ENCODE measurements around the gene IGF2.

IGF2 gene

GRCh38 chr11:2102132-2102882 lies 36.9 kb downstream of the IGF2 start:
- no peaks in the 10 kb centered on the region for H3K9me3 ChIP-seq (ENCODE audit: insufficient read depth, low read length)
- H3K4me1 ChIP-seq (ENCODE audit: insufficient read depth, insufficient read length): peaks cover 29% of the 10 kb centered on the region
- peaks cover 12% of the 10 kb centered on the region for H3K27me3 ChIP-seq (ENCODE audit: insufficient read depth, insufficient read length)
- no peak overlapping the region for H3K4me3 ChIP-seq (ENCODE audit: insufficient read length, low read depth)
- no peak for TF ChIP-seq ZNF274 (IDR thresholded peaks at IDR 0.05; ENCODE audit: low read depth, low read length)
- TF ChIP-seq SUZ12 (IDR thresholded peaks at IDR 0.05; ENCODE audit: extremely low read depth, insufficient read depth, insufficient read length): no peak
- TF ChIP-seq YY1 (IDR thresholded peaks at IDR 0.05; ENCODE audit: insufficient read depth, insufficient read length): no peak
- no peaks in the 10 kb centered on the region for H3K36me3 ChIP-seq (ENCODE audit: insufficient read depth, insufficient read length, low read length)
- H3K9ac ChIP-seq (ENCODE audit: insufficient read length, low read depth): no peak overlapping the region
- DNase-seq (ENCODE audit: low read depth, low spot score): no peak

- DNase-seq (ENCODE audit: low read depth, low spot score): no peak
- Histone ChIP-seq H3K27me3 (ENCODE audit: insufficient read depth, insufficient read length) (peaks cover 9% of the 10 kb centered on the region), H3K36me3 (ENCODE audit: insufficient read depth, insufficient read length, low read length) (no peaks in the 10 kb centered on the region), H3K9me3 (ENCODE audit: insufficient read depth, low read length) (no peaks in the 10 kb centered on the region), H3K4me3 (ENCODE audit: insufficient read length, low read depth) (no peak overlapping the region), H3K9ac (ENCODE audit: insufficient read length, low read depth) (no peak overlapping the region), H3K4me1 (ENCODE audit: insufficient read depth, insufficient read length) (peaks cover 39% of the 10 kb centered on the region)
- TF ChIP-seq SUZ12 (IDR thresholded peaks at IDR 0.05; ENCODE audit: extremely low read depth, insufficient read depth, insufficient read length) (no peak), ZNF274 (IDR thresholded peaks at IDR 0.05; ENCODE audit: low read depth, low read length) (no peak), YY1 (IDR thresholded peaks at IDR 0.05; ENCODE audit: insufficient read depth, insufficient read length) (no peak)
Measured at GRCh38 chr11:2101171-2101675, 38.0 kb downstream of the IGF2 start.

- DNase-seq (ENCODE audit: low read depth, low spot score): no peak
- no peak overlapping the region for H3K9ac ChIP-seq (ENCODE audit: insufficient read length, low read depth)
- no peak overlapping the region for H3K4me3 ChIP-seq (ENCODE audit: insufficient read length, low read depth)
- TF ChIP-seq SUZ12 (IDR thresholded peaks at IDR 0.05; ENCODE audit: extremely low read depth, insufficient read depth, insufficient read length) (no peak), YY1 (IDR thresholded peaks at IDR 0.05; ENCODE audit: insufficient read depth, insufficient read length) (no peak), ZNF274 (IDR thresholded peaks at IDR 0.05; ENCODE audit: low read depth, low read length) (no peak)
- H3K27me3 ChIP-seq (ENCODE audit: insufficient read depth, insufficient read length): peaks cover 11% of the 10 kb centered on the region
- no peaks in the 10 kb centered on the region for H3K9me3 ChIP-seq (ENCODE audit: insufficient read depth, low read length)
- peaks cover 39% of the 10 kb centered on the region for H3K4me1 ChIP-seq (ENCODE audit: insufficient read depth, insufficient read length)
- no peaks in the 10 kb centered on the region for H3K36me3 ChIP-seq (ENCODE audit: insufficient read depth, insufficient read length, low read length)
Measured at GRCh38 chr11:2100361-2101170, 38.6 kb downstream of the IGF2 start.

GRCh38 chr11:2099516-2100349 lies 39.5 kb downstream of the IGF2 start:
- no peak for DNase-seq (ENCODE audit: low read depth, low spot score)
- no peaks in the 10 kb centered on the region for H3K36me3 ChIP-seq (ENCODE audit: insufficient read depth, insufficient read length, low read length)
- H3K9ac ChIP-seq (ENCODE audit: insufficient read length, low read depth): peak overlapping the region; percentile 34
- peaks cover 38% of the 10 kb centered on the region for H3K4me1 ChIP-seq (ENCODE audit: insufficient read depth, insufficient read length)
- no peak for TF ChIP-seq ZNF274 (IDR thresholded peaks at IDR 0.05; ENCODE audit: low read depth, low read length)
- no peak for TF ChIP-seq SUZ12 (IDR thresholded peaks at IDR 0.05; ENCODE audit: extremely low read depth, insufficient read depth, insufficient read length)
- no peak for TF ChIP-seq YY1 (IDR thresholded peaks at IDR 0.05; ENCODE audit: insufficient read depth, insufficient read length)
- H3K27me3 ChIP-seq (ENCODE audit: insufficient read depth, insufficient read length): peaks cover 13% of the 10 kb centered on the region
- H3K4me3 ChIP-seq (ENCODE audit: insufficient read length, low read depth): no peak overlapping the region
- H3K9me3 ChIP-seq (ENCODE audit: insufficient read depth, low read length): no peaks in the 10 kb centered on the region

GRCh38 chr11:2098691-2099515 lies 40.3 kb downstream of the IGF2 start:
- H3K4me1 ChIP-seq (ENCODE audit: insufficient read depth, insufficient read length): peaks cover 38% of the 10 kb centered on the region
- H3K36me3 ChIP-seq (ENCODE audit: insufficient read depth, insufficient read length, low read length): no peaks in the 10 kb centered on the region
- no peak for TF ChIP-seq SUZ12 (IDR thresholded peaks at IDR 0.05; ENCODE audit: extremely low read depth, insufficient read depth, insufficient read length)
- no peak for TF ChIP-seq ZNF274 (IDR thresholded peaks at IDR 0.05; ENCODE audit: low read depth, low read length)
- no peak for TF ChIP-seq YY1 (IDR thresholded peaks at IDR 0.05; ENCODE audit: insufficient read depth, insufficient read length)
- H3K27me3 ChIP-seq (ENCODE audit: insufficient read depth, insufficient read length): peaks cover 13% of the 10 kb centered on the region
- no peak overlapping the region for H3K4me3 ChIP-seq (ENCODE audit: insufficient read length, low read depth)
- peaks cover 2% of the 10 kb centered on the region; the same call in 1 of the 2 replicates for H3K9me3 ChIP-seq (ENCODE audit: insufficient read depth, low read length)
- no peak for DNase-seq (ENCODE audit: low read depth, low spot score)
- peak overlapping the region; percentile 42 for H3K9ac ChIP-seq (ENCODE audit: insufficient read length, low read depth)

GRCh38 chr11:2097998-2098690 lies 41.0 kb downstream of the IGF2 start:
- Histone ChIP-seq H3K9me3 (ENCODE audit: insufficient read depth, low read length) (peaks cover 10% of the 10 kb centered on the region; the same call in 1 of the 2 replicates), H3K36me3 (ENCODE audit: insufficient read depth, insufficient read length, low read length) (no peaks in the 10 kb centered on the region), H3K27me3 (ENCODE audit: insufficient read depth, insufficient read length) (peaks cover 16% of the 10 kb centered on the region), H3K4me3 (ENCODE audit: insufficient read length, low read depth) (no peak overlapping the region), H3K4me1 (ENCODE audit: insufficient read depth, insufficient read length) (peaks cover 39% of the 10 kb centered on the region), H3K9ac (ENCODE audit: insufficient read length, low read depth) (peak overlapping the region; percentile 74)
- TF ChIP-seq ZNF274 (IDR thresholded peaks at IDR 0.05; ENCODE audit: low read depth, low read length): no peak
- TF ChIP-seq YY1 (IDR thresholded peaks at IDR 0.05; ENCODE audit: insufficient read depth, insufficient read length): no peak
- no peak for TF ChIP-seq SUZ12 (IDR thresholded peaks at IDR 0.05; ENCODE audit: extremely low read depth, insufficient read depth, insufficient read length)
- no peak for DNase-seq (ENCODE audit: low read depth, low spot score)
